Measurements from ENCODE around the gene ITGA7. TPM values are rescaled to one million over a fixed set of nuclear protein-coding genes. Genes with fewer than 3 reads are reported as not detected.

Gene ITGA7
- total RNA-seq, 1 experiment from 2014 or later, result 2.7 TPM

GRCh38 chr12:55702861-55703260 is 4.8 kb downstream of the ITGA7 start:
- DNase-seq, result no peak
- CTCF ChIA-PET, result no interaction called here
- BruUV-seq (replicated peaks), result no TSS peak
- Histone ChIP-seq H3K4me1 (replicated peaks; ENCODE audit: insufficient read depth) (no peaks in the 10 kb centered on the region), H3K4me2 (no peak overlapping the region), H4K20me1 (ENCODE audit: insufficient read depth) (no peaks in the 10 kb centered on the region), H3K27me3 (ENCODE audit: insufficient read depth, low read depth) (peaks cover 57% of the 10 kb centered on the region), H3K36me3 (ENCODE audit: low read depth) (no peaks in the 10 kb centered on the region), H3F3A (ENCODE audit: insufficient read depth, low read depth) (no peaks in the 10 kb centered on the region), H3K27ac (no peak overlapping the region), H3K79me2 (ENCODE audit: low read depth) (no peaks in the 10 kb centered on the region), H3K9me3 (ENCODE audit: insufficient read depth, low read depth) (no peaks in the 10 kb centered on the region), H3K4me3 (no peak overlapping the region), H2AFZ (no peak overlapping the region), H3K9me2 (ENCODE audit: insufficient read depth) (no peaks in the 10 kb centered on the region)
- POLR2A ChIA-PET (ENCODE audit: unreplicated experiment), result no interaction called here
- intact Hi-C loops (cut with micrococcal nuclease; ENCODE audit: unreplicated experiment), result no loop called here
- TF ChIP-seq EZH2 (IDR thresholded peaks at IDR 0.05; ENCODE audit: low read depth), result no peak
- TF ChIP-seq CTCF (conservative IDR thresholded peaks at IDR 0.05), result no peak

- CTCF ChIA-PET, result no interaction called here
- Histone ChIP-seq H3K9me2 (ENCODE audit: insufficient read depth) (no peaks in the 10 kb centered on the region), H3K4me3 (no peak overlapping the region), H3K79me2 (ENCODE audit: low read depth) (no peaks in the 10 kb centered on the region), H4K20me1 (ENCODE audit: insufficient read depth) (no peaks in the 10 kb centered on the region), H3F3A (ENCODE audit: insufficient read depth, low read depth) (no peaks in the 10 kb centered on the region), H3K36me3 (ENCODE audit: low read depth) (no peaks in the 10 kb centered on the region), H3K4me2 (no peak overlapping the region), H3K27me3 (ENCODE audit: insufficient read depth, low read depth) (peaks cover 60% of the 10 kb centered on the region), H3K9me3 (ENCODE audit: insufficient read depth, low read depth) (no peaks in the 10 kb centered on the region), H3K4me1 (replicated peaks; ENCODE audit: insufficient read depth) (no peaks in the 10 kb centered on the region), H3K27ac (no peak overlapping the region), H2AFZ (no peak overlapping the region)
- no TSS peak for BruUV-seq (replicated peaks)
- intact Hi-C loops (cut with micrococcal nuclease; ENCODE audit: unreplicated experiment), result no loop called here
- no peak for TF ChIP-seq EZH2 (IDR thresholded peaks at IDR 0.05; ENCODE audit: low read depth)
- no peak for TF ChIP-seq CTCF (conservative IDR thresholded peaks at IDR 0.05)
- DNase-seq, result no peak
- POLR2A ChIA-PET (ENCODE audit: unreplicated experiment), result no interaction called here
Measured at GRCh38 chr12:55700255-55701018, 7.3 kb downstream of the ITGA7 start.

- no peak overlapping the region for H3K27ac ChIP-seq
- H3K9me3 ChIP-seq (ENCODE audit: insufficient read depth, low read depth), result no peaks in the 10 kb centered on the region
- H3K4me3 ChIP-seq, result no peak overlapping the region
- intact Hi-C loops (cut with micrococcal nuclease; ENCODE audit: unreplicated experiment), result no loop called here
- H4K20me1 ChIP-seq (ENCODE audit: insufficient read depth), result no peaks in the 10 kb centered on the region
- no peak for DNase-seq
- H3K4me1 ChIP-seq (replicated peaks; ENCODE audit: insufficient read depth), result no peaks in the 10 kb centered on the region
- no peaks in the 10 kb centered on the region for H3K9me2 ChIP-seq (ENCODE audit: insufficient read depth)
- no TSS peak for BruUV-seq (replicated peaks)
- H3K4me2 ChIP-seq, result no peak overlapping the region
- no peak overlapping the region for H2AFZ ChIP-seq
- ChIA-PET CTCF (no interaction called here), POLR2A (ENCODE audit: unreplicated experiment) (no interaction called here)
- no peaks in the 10 kb centered on the region for H3F3A ChIP-seq (ENCODE audit: insufficient read depth, low read depth)
- no peaks in the 10 kb centered on the region for H3K36me3 ChIP-seq (ENCODE audit: low read depth)
- TF ChIP-seq EZH2 (IDR thresholded peaks at IDR 0.05; ENCODE audit: low read depth) (no peak), CTCF (conservative IDR thresholded peaks at IDR 0.05) (no peak)
- H3K79me2 ChIP-seq (ENCODE audit: low read depth), result no peaks in the 10 kb centered on the region
- H3K27me3 ChIP-seq (ENCODE audit: insufficient read depth, low read depth), result peaks cover 57% of the 10 kb centered on the region
Measured at GRCh38 chr12:55699471-55700055, 8.1 kb downstream of the ITGA7 start.

All from PC-9 (cell line).